Left ventricle myocardium inferior (tissue), 1 donor: ENCODE results near the gene GJC3. TPM values are rescaled to one million over a fixed set of nuclear protein-coding genes. Genes with fewer than 3 reads are reported as not detected.
A peak's percentile ranks its signal among the peaks of the same experiment; 100 is the strongest.

Source experiments
- DNase-seq: peaks from one replicate; pipeline ENCODE4 v3.0.0-alpha.2; 2020
- H3K27ac ChIP-seq: fragments of 200-600 bp; replicated peaks from 2 replicates; pipeline ENCODE4 v1.8.0; 2021
- H3K27me3 ChIP-seq: fragments of 200-600 bp; 2 replicates; pipeline ENCODE4 v1.8.0; 2021; ENCODE audit warnings: low read depth
- H3K36me3 ChIP-seq: fragments of 200-600 bp; 2 replicates; pipeline ENCODE4 v1.8.0; 2021
- H3K4me1 ChIP-seq: fragments of 200-600 bp; 2 replicates; pipeline ENCODE4 v1.8.0; 2021
- H3K4me3 ChIP-seq: fragments of 200-600 bp; 2 replicates; pipeline ENCODE4 v1.8.0; 2021; ENCODE audit warnings: mild to moderate bottlenecking, moderate library complexity
- H3K9me3 ChIP-seq: fragments of 200-600 bp; replicated peaks from 2 replicates; pipeline ENCODE4 v1.8.0; 2021
- intact Hi-C: fragments of 100-400 bp; cut with micrococcal nuclease; formaldehyde crosslinking; loops from one replicate; pipeline ENCODE4 v1.11.0; 2022
- total RNA-seq: library from RNA; stranded (reverse); fragmentation: NEBNext Ultra II Directional; extraction: Animal tissue kit (Norgen Biotek cat#: 25700); gene quantifications from one replicate; pipeline ENCODE4 v1.2.1, GENCODE V29; 2021
- TF ChIP-seq, protein P1 (sequence below): fragments of 200-600 bp; IDR thresholded peaks from 2 replicates; pipeline ENCODE4 v1.8.0; 2021; ENCODE audit warnings: antibody characterized with exemption, mild to moderate bottlenecking, borderline replicate concordance
- donor health status: DM: no; HTN: yes; CAD: no; lungs with severe emphysema.

Gene GJC3
- total RNA-seq, 1 donor from 2014 or later = 0.27 TPM

DNA sequence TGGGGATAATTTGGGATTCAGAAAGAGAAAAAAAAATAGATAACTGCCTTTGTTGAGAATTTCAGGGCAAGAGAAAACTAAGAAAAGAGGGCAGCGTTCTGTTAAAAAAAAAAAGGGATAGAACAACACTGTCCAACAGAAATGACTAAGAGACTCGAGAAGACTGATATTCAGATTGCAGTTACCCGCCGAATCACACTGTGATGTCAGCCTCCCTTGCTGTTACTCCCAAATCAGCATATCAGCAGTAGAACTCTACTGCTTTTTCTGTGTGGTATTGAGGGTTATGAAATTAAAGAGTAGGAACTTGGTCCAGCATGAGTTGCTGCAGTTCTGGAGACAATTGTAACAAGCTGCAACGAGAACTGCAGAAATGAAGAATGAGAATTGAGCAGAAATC is 1.9 kb downstream of the GJC3 start:
- intact Hi-C loops = no loop called here

DNA sequence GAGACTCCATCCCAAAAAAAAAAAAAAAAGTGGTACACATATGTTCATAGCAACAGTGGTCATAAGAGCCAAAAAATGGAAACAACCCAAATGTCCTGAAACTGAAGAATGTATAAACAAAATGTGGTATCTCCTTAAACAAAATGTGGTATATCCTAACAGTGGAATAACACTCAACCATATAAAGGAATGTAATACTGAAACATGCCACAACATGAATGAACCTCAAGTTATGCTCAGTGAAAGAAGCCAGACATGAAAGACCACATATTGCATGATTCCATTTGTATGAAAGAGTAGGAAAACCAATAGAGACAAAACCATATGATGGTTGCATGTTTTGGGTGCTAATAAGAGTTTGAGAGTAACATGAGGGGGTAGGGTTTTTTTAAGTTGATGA is 3.1 kb downstream of the GJC3 start:
- H3K27me3 ChIP-seq = no peaks in the 10 kb centered on the region
- no peak overlapping the region for H3K4me3 ChIP-seq
- peaks cover 5% of the 10 kb centered on the region for H3K36me3 ChIP-seq
- no peak overlapping the region for H3K27ac ChIP-seq
- intact Hi-C loops = no loop called here
- H3K4me1 ChIP-seq = peaks cover 22% of the 10 kb centered on the region
- no peaks in the 10 kb centered on the region for H3K9me3 ChIP-seq
- TF ChIP-seq, protein P1, sequence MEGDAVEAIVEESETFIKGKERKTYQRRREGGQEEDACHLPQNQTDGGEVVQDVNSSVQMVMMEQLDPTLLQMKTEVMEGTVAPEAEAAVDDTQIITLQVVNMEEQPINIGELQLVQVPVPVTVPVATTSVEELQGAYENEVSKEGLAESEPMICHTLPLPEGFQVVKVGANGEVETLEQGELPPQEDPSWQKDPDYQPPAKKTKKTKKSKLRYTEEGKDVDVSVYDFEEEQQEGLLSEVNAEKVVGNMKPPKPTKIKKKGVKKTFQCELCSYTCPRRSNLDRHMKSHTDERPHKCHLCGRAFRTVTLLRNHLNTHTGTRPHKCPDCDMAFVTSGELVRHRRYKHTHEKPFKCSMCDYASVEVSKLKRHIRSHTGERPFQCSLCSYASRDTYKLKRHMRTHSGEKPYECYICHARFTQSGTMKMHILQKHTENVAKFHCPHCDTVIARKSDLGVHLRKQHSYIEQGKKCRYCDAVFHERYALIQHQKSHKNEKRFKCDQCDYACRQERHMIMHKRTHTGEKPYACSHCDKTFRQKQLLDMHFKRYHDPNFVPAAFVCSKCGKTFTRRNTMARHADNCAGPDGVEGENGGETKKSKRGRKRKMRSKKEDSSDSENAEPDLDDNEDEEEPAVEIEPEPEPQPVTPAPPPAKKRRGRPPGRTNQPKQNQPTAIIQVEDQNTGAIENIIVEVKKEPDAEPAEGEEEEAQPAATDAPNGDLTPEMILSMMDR = no peak
- no peak for DNase-seq

More for the DNA sequence above, 1.9 kb downstream of the GJC3 start:
- Histone ChIP-seq H3K9me3 (no peaks in the 10 kb centered on the region), H3K27ac (no peak overlapping the region), H3K36me3 (no peaks in the 10 kb centered on the region), H3K27me3 (no peaks in the 10 kb centered on the region), H3K4me1 (peaks cover 22% of the 10 kb centered on the region), H3K4me3 (no peak overlapping the region)
- DNase-seq = no peak
- TF ChIP-seq, protein P1 = no peak

DNA sequence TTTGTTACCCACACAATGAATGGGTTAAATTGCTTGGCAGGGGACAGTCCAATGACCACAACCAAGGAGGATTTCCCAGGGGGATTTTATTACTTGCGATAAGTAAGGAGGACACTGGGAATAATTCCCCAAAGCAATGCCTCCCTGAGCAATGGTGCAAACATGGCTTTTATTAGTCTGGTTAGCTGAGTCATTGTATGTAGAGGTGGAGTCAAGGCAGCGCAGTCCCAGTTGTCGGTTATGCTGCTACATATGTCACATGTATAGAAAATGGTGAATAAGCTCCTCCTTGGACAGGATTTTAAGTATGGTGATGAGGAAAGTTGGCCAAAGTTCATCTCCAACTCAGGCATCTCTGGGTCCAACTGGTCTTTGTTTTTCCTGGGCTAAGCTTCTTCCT is 6.2 kb downstream of the GJC3 start:
- Histone ChIP-seq H3K27ac (no peak overlapping the region), H3K27me3 (no peaks in the 10 kb centered on the region), H3K36me3 (peaks cover 6% of the 10 kb centered on the region), H3K9me3 (no peaks in the 10 kb centered on the region), H3K4me1 (peaks cover 26% of the 10 kb centered on the region), H3K4me3 (no peak overlapping the region)
- TF ChIP-seq, protein P1 = no peak
- intact Hi-C loops = no loop called here
- no peak for DNase-seq

DNA sequence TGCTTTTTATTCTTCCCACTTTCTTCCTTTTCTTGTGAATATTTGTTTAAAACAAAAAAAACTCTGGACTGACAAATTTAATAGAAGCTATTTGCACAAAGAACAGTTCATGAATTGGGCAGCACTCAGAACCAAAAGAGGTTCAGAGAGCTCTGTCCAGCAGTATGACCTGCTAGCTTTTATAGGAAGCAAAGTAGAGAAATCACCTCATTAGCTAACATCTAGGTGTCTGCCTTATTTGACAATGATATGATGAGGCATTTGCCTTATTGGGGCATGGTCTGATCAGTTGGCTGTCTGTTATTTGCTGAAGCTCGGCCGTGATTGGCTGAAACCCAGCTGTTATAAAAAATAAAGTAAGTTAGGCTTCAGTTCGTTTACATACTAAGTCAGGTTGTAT is 9.3 kb downstream of the GJC3 start:
- TF ChIP-seq, protein P1 = no peak
- H3K36me3 ChIP-seq = peaks cover 32% of the 10 kb centered on the region
- no peaks in the 10 kb centered on the region for H3K27me3 ChIP-seq
- intact Hi-C loops = no loop called here
- peaks cover 54% of the 10 kb centered on the region for H3K4me1 ChIP-seq
- H3K9me3 ChIP-seq = no peaks in the 10 kb centered on the region
- peak overlapping the region; percentile 94 for H3K27ac ChIP-seq
- no peak for DNase-seq
- peak overlapping the region; percentile 97 for H3K4me3 ChIP-seq

DNA sequence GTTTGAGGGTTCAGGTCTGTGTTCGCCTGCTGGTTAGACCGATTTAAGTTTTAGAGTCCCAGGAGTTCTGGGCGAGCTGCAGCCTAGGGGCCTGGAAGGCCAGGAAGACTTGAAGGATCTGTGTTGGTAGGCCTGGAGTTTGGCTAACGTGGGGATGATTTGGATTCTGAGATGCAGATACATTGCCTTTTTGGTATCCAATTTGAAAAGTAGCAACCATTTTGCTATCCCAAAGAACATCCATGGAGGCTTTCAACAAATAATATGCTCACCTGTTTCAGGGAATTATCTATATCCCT is 9.7 kb downstream of the GJC3 start:
- intact Hi-C loops = no loop called here
- Histone ChIP-seq H3K36me3 (peaks cover 36% of the 10 kb centered on the region), H3K27me3 (no peaks in the 10 kb centered on the region), H3K9me3 (no peaks in the 10 kb centered on the region), H3K27ac (peak overlapping the region; percentile 94), H3K4me1 (peaks cover 54% of the 10 kb centered on the region), H3K4me3 (peak overlapping the region; percentile 97)
- DNase-seq = no peak
- TF ChIP-seq, protein P1 = no peak
